Spleen (tissue), 11 donors: ENCODE data around the gene ARPC4. TPM values are rescaled to one million over a fixed set of nuclear protein-coding genes. Genes with fewer than 3 reads are reported as not detected.

Source experiments
- DNase-seq: peaks from one replicate; pipeline ENCODE4 v3.0.0-alpha.2; 2020
- H3K27ac ChIP-seq, 8 donors: fragments of 200-600 bp; sonication (generic) in 7 of 8; 1 replicate in 4 of 8; 2 replicates in 4 of 8; pipeline versions ENCODE4 v1.5.0 to v1.8.0; 2016 to 2021; ENCODE audit warnings: inconsistent platforms in 4 of 8, mild to moderate bottlenecking in 4 of 8, moderate library complexity in 1 of 8
- H3K27me3 ChIP-seq, 7 donors: fragments of 200-600 bp; sonication (generic) in 6 of 7; replicated peaks in 1 of 7; 1 replicate in 4 of 7; 2 replicates in 3 of 7; pipeline versions ENCODE4 v1.5.0 to v1.8.0; 2016 to 2021; ENCODE audit warnings: inconsistent platforms in 3 of 7, mild to moderate bottlenecking in 1 of 7
- H3K36me3 ChIP-seq, 6 donors: fragments of 200-600 bp; sonication (generic) in 5 of 6; 1 replicate in 4 of 6; 2 replicates in 2 of 6; pipeline versions ENCODE4 v1.5.0 to v1.8.0; 2016 to 2021; ENCODE audit warnings: inconsistent platforms in 2 of 6
- H3K4me1 ChIP-seq, 6 donors: fragments of 200-600 bp; sonication (generic) in 5 of 6; 1 replicate in 3 of 6; 2 replicates in 3 of 6; pipeline versions ENCODE4 v1.5.0 to v1.8.0; 2016 to 2021; ENCODE audit warnings: inconsistent platforms in 3 of 6
- H3K4me3 ChIP-seq, 8 donors: fragments of 200-600 bp; sonication (generic) in 7 of 8; 1 replicate in 4 of 8; 2 replicates in 4 of 8; pipeline versions ENCODE4 v1.5.0 to v1.8.0; 2016 to 2021; ENCODE audit warnings: inconsistent platforms in 4 of 8, mild to moderate bottlenecking in 4 of 8, moderate library complexity in 2 of 8
- H3K9me3 ChIP-seq, 8 donors: fragments of 200-600 bp; sonication (generic) in 7 of 8; 1 replicate in 4 of 8; 2 replicates in 4 of 8; pipeline versions ENCODE4 v1.5.0 to v1.8.0; 2016 to 2021; ENCODE audit warnings: inconsistent platforms in 4 of 8
- CTCF ChIP-seq, 11 experiments: fragments of 200-600 bp in 7 of 11; fragments of 450-650 bp in 4 of 11; sonication (generic) in 4 of 11; IDR thresholded peaks in 8 of 11; conservative IDR thresholded peaks in 3 of 11; 1 replicate in 7 of 11; 2 replicates in 4 of 11; pipeline versions ENCODE4 v1.4.0 to v1.8.0; 2016 to 2021; ENCODE audit warnings: antibody characterized with exemption in 11 of 11, inconsistent platforms in 4 of 11, mild to moderate bottlenecking in 1 of 11
- POLR2A ChIP-seq, 3 donors: fragments of 450-650 bp; IDR thresholded peaks; one replicate each; pipeline ENCODE4 v1.5.1; 2017; ENCODE audit warnings: antibody characterized with exemption in 3 of 3, mild to moderate bottlenecking in 1 of 3
- POLR2AphosphoS5 ChIP-seq, 3 donors: sonication (generic); formaldehyde crosslinking; IDR thresholded peaks; one replicate each; pipeline ENCODE4 v1.5.1; 2017; ENCODE audit warnings: antibody characterized with exemption in 3 of 3
- WGBS, 5 donors: extraction: QIAGEN DNeasy Blood & Tissue Kit in 3 of 5; methylation state at CpG; one replicate each; pipeline versions ENCODE4 v1.1.5 to v1.1.7; 2013 to 2018; 5-methylcytosine and 5-hydroxymethylcytosine counted together
- intact Hi-C: fragments of 100-400 bp; cut with DNase I; formaldehyde crosslinking; loops from one replicate; pipeline ENCODE4 v1.15.0; 2023; ENCODE audit warnings: low total_unique reads
- polyA plus RNA-seq, 3 donors: library from polyadenylated mRNA; stranded (reverse); fragments of 200-250 nt; gene quantifications; one replicate each; pipeline ENCODE4 v1.2.1, GENCODE V29; 2013
- total RNA-seq, 7 donors: library from RNA; depleted of rRNA in 3 of 7; stranded (reverse); fragments of >200 nt in 3 of 7; fragmentation: NEBNext Ultra II Directional in 4 of 7; extraction: Animal tissue kit (Norgen Biotek cat#: 25700) in 4 of 7; gene quantifications; one replicate each; pipeline versions ENCODE4 v1.1.0 to v1.2.1, GENCODE V29; 2016 to 2021
- donor health status: healthy with polysubstance abuse.
- donor health status: DM: no; HTN: no; CAD: no; lungs with moderate emphysema.
- donor health status: DM: no; HTN: no; CAD: no.
- donor health status: Bipolar disorder and iron deficiency.
- donor health status: healthy.
- donor health status: DM: no; HTN: no; CAD: no.
- donor health status: DM: yes; HTN: yes; CAD: no.

The ARPC4 gene
- total and polyA plus RNA-seq, 10 donors, result 98.9 to 238 (median 185) TPM

GRCh38 chr3:9791790-9792404 lies 985 bp upstream of the ARPC4 start:
- H3K9me3 ChIP-seq, result no peaks in the 10 kb centered on the region
- no peak for DNase-seq
- peak overlapping the region; percentile 96 to 99 (median 98) for H3K27ac ChIP-seq
- H3K36me3 ChIP-seq, result peaks cover 0 to 72% (median 38%) of the 10 kb centered on the region in 6 donors
- H3K4me3 ChIP-seq, result peak overlapping the region; percentile 68 to 98 (median 88)
- intact Hi-C loops, result no loop called here
- TF ChIP-seq CTCF (IDR thresholded peaks at IDR 0.05 in 8 of 11, conservative IDR thresholded peaks at IDR 0.05 in 3 of 11) (no peak), POLR2A (IDR thresholded peaks at IDR 0.05) (peak in 1 of 3 donors; percentile 58), POLR2AphosphoS5 (IDR thresholded peaks at IDR 0.05) (no peak)
- H3K27me3 ChIP-seq, result no peaks in the 10 kb centered on the region
- peaks cover 34 to 67% (median 56%) of the 10 kb centered on the region in 6 donors for H3K4me1 ChIP-seq
- WGBS, 5 donors, result 13 to 35% (median 15%) methylated on average over 5 to 14 of the region's 14 CpGs

GRCh38 chr3:9793161-9793781 lies 389 bp downstream of the ARPC4 start:
- 1 to 4% (median 2%) methylated on average over 17 to 23 of the region's 23 CpGs for WGBS, 5 donors
- intact Hi-C loops, result no loop called here
- Histone ChIP-seq H3K9me3 (no peaks in the 10 kb centered on the region), H3K4me1 (peaks cover 34 to 79% (median 64%) of the 10 kb centered on the region in 6 donors), H3K4me3 (peak overlapping the region; percentile 68 to 98 (median 88)), H3K27me3 (no peaks in the 10 kb centered on the region), H3K27ac (peak overlapping the region; percentile 96 to 99 (median 98)), H3K36me3 (peaks cover 2 to 72% (median 40%) of the 10 kb centered on the region in 6 donors)
- DNase-seq, result no peak
- TF ChIP-seq CTCF (IDR thresholded peaks at IDR 0.05 in 8 of 11, conservative IDR thresholded peaks at IDR 0.05 in 3 of 11) (peak in 1 of 11 experiments; percentile 3), POLR2A (IDR thresholded peaks at IDR 0.05) (peak in 1 of 3 donors; percentile 64), POLR2AphosphoS5 (IDR thresholded peaks at IDR 0.05) (no peak)

GRCh38 chr3:9794400-9794799 lies 1.5 kb downstream of the ARPC4 start:
- intact Hi-C loops, result no loop called here
- peak overlapping the region in 4 of 8 donors; percentile 68 to 95 (median 82) for H3K4me3 ChIP-seq
- no peak for TF ChIP-seq CTCF (IDR thresholded peaks at IDR 0.05 in 8 of 11, conservative IDR thresholded peaks at IDR 0.05 in 3 of 11)
- no peak for TF ChIP-seq POLR2AphosphoS5 (IDR thresholded peaks at IDR 0.05)
- no peak for TF ChIP-seq POLR2A (IDR thresholded peaks at IDR 0.05)
- 85 to 95% (median 89%) methylated on average over 11 of the region's 11 CpGs for WGBS, 5 donors
- no peaks in the 10 kb centered on the region for H3K27me3 ChIP-seq
- peaks cover 2 to 72% (median 40%) of the 10 kb centered on the region in 6 donors for H3K36me3 ChIP-seq
- H3K9me3 ChIP-seq, result no peaks in the 10 kb centered on the region
- no peak for DNase-seq
- peak overlapping the region in 7 of 8 donors; percentile 22 to 99 (median 97) for H3K27ac ChIP-seq
- H3K4me1 ChIP-seq, result peaks cover 34 to 87% (median 64%) of the 10 kb centered on the region in 6 donors

- 61 to 70% (median 64%) methylated on average over 5 of the region's 5 CpGs for WGBS, 5 donors
- no peaks in the 10 kb centered on the region for H3K27me3 ChIP-seq
Observed at GRCh38 chr3:9795207-9795606, 2.3 kb downstream of the ARPC4 start.

More at GRCh38 chr3:9795207-9795606, 2.3 kb downstream of the ARPC4 start:
- DNase-seq, result no peak
- Histone ChIP-seq H3K27ac (peak overlapping the region in 7 of 8 donors; percentile 22 to 99 (median 96)), H3K9me3 (no peaks in the 10 kb centered on the region), H3K4me3 (peak overlapping the region in 2 of 8 donors; percentile 4 to 31), H3K4me1 (peaks cover 34 to 87% (median 63%) of the 10 kb centered on the region in 6 donors), H3K36me3 (peaks cover 9 to 72% (median 41%) of the 10 kb centered on the region in 6 donors)
- intact Hi-C loops, result no loop called here
- TF ChIP-seq POLR2AphosphoS5 (IDR thresholded peaks at IDR 0.05) (peak in 1 of 3 donors; percentile 40), CTCF (IDR thresholded peaks at IDR 0.05 in 8 of 11, conservative IDR thresholded peaks at IDR 0.05 in 3 of 11) (no peak)
